Measurements from ENCODE around the gene CGB2. TPM values are rescaled to one million over a fixed set of nuclear protein-coding genes. Genes with fewer than 3 reads are reported as not detected.
A peak's percentile ranks its signal among the peaks of the same experiment; 100 is the strongest.
"Not testable (repeated sequence)": the region's sequence is repeated elsewhere in the genome, so short reads cannot be mapped to it uniquely, and the experiment has no call there.

The CGB2 gene
- polyA plus RNA-seq (2012; ENCODE audit: missing spikeins): not detected

DNA sequence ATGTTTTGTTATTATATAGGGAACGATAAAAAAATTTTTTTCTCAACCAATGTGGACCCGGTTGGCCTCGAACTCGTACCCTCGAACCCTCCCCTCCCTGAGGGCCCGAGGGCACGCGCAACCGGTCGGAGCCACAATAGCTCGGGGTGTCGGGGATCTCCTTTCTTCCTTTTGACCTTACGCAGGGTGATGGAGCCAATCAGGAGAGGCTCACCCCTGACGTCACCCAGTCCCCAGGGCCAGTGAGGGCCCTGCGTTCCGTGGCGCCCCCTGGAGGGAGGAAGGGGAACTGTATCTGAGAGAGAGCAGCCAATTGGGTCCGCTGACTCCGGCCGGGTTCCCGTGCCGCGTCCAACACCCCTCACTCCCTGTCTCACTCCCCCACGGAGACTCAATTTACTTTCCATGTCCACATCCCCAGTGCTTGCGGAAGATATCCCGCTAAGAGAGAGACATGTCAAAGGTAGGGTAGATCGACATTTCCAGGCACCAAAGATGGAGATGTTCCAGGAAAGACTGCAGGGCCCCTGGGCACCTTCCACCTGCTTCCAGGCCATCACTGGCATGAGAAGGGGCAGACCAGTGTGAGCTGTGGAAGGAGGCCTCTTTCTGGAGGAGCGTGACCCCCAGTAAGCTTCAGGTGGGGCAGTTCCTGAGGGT, at the start of gene CGB2:
Gene CGB2 (plus strand): TSS at position 249 of the 660 bp plus-strand sequence. CDS start 206 bp downstream, at position 455.
- DNase-seq (ENCODE audit: insufficient read length); FAIRE-seq: not testable (repeated sequence)

DNA sequence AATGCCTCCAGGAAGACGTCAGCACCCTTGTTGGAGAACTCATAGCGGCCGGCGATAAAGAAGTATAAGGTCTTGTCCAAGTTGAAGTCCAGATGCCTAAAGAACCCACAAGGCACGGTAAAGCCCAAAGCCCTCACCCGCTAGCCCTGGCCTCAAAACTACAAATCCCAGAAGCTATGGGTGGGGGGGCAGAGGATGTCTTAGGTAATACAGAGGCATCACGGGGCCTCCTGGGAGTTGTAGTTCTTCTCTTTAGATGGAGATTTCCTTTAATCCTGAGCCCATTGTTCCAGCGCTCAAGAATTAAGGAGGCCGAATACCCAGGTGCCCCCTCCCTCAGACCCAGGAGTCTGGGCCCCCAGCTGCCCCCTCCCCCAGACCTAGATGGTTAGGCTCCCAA, 49.4 kb upstream of the CGB2 start:
- FAIRE-seq (no peak), DNase-seq (ENCODE audit: insufficient read length) (no peak)
- TF ChIP-seq POLR2AphosphoS5 (IDR thresholded peaks at IDR 0.05; ENCODE audit: low read depth, low read length) (no peak), POLR2A (IDR thresholded peaks at IDR 0.05; ENCODE audit: low read depth, low read length) (no peak), TAF1 (IDR thresholded peaks at IDR 0.05; ENCODE audit: borderline replicate concordance, low read depth, low read length) (no peak)

DNA sequence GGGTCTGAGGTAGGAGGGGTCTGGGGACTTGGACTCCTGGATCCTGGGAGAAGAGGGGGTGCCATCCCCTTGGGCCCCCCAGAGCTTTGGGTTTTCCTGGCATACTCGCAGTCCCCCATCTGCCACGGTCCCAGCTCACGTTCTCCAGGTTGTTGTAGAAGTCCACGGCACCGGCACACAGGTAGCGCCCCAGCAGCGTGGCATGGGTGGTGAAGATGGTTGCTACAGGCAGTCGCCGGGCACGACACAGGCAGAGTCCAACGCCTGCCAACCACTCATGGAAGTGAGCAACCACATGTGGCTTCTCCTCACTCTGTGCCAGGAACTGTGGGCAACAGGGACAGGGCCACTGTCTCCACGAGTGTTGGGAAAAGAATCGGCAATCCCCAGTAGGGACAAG, 46.0 kb upstream of the CGB2 start:
- DNase-seq (ENCODE audit: insufficient read length) (no peak), FAIRE-seq (no peak)

DNA sequence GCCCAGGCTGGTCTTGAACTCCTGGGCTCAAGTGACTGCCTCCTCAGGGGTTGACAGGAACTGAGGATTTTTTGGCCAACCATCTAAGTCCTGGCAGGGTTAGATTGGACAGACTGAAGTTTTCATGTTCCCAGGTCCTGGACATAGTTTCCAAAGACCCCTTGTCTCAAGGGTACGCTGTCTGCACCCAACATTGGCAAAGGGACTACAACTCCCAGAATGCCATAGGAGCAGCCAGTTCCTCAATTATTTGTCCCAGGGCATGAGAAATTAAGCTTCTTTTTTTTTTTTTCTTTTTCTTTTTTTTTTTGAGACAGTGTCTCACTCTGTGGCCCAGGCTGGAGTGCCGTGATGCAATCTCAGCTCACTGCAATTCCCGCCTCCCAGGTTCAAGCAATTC, 45.5 kb upstream of the CGB2 start:
- FAIRE-seq (no peak), DNase-seq (ENCODE audit: insufficient read length) (no peak)
- no peak for TF ChIP-seq POLR2A (IDR thresholded peaks at IDR 0.05; ENCODE audit: low read depth, low read length)
- no peak for TF ChIP-seq POLR2AphosphoS5 (IDR thresholded peaks at IDR 0.05; ENCODE audit: low read depth, low read length)

More for the DNA sequence above, 46.0 kb upstream of the CGB2 start:
- TF ChIP-seq POLR2AphosphoS5 (IDR thresholded peaks at IDR 0.05; ENCODE audit: low read depth, low read length) (no peak), TAF1 (IDR thresholded peaks at IDR 0.05; ENCODE audit: borderline replicate concordance, low read depth, low read length) (no peak), POLR2A (IDR thresholded peaks at IDR 0.05; ENCODE audit: low read depth, low read length) (no peak)

DNA sequence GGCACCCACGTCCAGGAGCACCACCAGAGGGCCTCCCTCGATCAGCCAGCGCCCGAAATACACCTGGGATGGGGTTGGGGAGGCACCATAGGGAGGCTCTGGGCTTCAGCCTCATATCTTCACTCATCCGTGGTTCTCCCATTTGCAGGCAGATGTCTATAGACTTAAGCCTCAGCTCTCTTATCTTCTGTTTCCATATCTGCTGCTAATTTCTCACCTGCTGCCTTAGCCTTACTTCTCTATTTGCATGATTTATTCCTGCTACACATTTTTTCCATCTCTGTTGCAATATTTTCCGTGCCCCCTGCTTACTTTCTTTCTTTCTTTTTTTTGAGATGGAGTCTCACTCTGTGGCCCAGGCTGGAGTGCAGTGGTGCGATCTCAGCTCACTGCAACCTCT, 44.4 kb upstream of the CGB2 start:
- no peak for TF ChIP-seq TAF1 (IDR thresholded peaks at IDR 0.05; ENCODE audit: borderline replicate concordance, low read depth, low read length)
- TF ChIP-seq POLR2A (IDR thresholded peaks at IDR 0.05; ENCODE audit: low read depth, low read length): no peak
- no peak for TF ChIP-seq POLR2AphosphoS5 (IDR thresholded peaks at IDR 0.05; ENCODE audit: low read depth, low read length)
- DNase-seq (ENCODE audit: insufficient read length): no peak
- no peak for FAIRE-seq

DNA sequence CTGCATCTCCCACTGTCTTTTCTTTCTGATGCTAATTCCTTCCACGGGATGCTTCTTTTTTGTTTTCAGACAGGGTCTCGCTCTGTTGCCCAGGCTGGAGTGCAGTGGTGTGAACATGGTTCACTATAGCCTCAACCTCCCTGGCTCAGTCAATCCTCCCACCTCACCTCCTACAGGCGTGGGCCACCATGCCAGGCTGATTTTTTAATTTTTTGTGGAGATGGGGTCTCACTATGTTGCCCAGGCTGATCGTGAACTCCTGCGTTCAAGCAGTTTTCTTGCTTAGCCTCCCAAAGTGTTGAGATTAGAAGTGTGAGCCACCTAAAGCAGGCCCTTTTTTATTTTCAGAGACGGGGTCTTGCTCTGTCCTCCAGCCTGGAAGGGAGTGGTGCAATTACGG, 43.4 kb upstream of the CGB2 start:
- DNase-seq (ENCODE audit: insufficient read length) (no peak), FAIRE-seq (no peak)
- TF ChIP-seq POLR2AphosphoS5 (IDR thresholded peaks at IDR 0.05; ENCODE audit: low read depth, low read length) (no peak), TAF1 (IDR thresholded peaks at IDR 0.05; ENCODE audit: borderline replicate concordance, low read depth, low read length) (no peak), POLR2A (IDR thresholded peaks at IDR 0.05; ENCODE audit: low read depth, low read length) (no peak)

DNA sequence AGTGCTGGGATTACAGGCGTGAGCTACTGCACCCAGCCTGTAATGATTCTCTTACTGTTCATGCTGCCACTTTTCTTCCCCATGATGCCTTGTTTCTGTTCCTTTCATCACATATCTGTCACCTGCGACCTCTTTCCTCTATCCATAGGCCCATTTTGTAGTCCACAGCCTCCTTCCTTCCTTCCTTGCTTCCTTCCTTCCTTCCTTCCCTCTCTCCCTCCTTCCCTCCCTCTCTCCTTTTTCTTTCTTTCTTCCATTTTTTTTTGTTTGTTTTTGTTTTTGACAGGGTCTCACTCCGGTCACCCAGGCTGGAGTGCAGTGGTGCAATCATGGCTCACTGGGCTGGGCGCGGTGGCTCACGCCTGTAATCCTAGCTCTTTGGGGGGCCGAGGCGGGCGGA, 42.8 kb upstream of the CGB2 start:
- no peak for DNase-seq (ENCODE audit: insufficient read length)
- FAIRE-seq: no peak
- TF ChIP-seq POLR2AphosphoS5 (IDR thresholded peaks at IDR 0.05; ENCODE audit: low read depth, low read length) (no peak), TAF1 (IDR thresholded peaks at IDR 0.05; ENCODE audit: borderline replicate concordance, low read depth, low read length) (no peak), POLR2A (IDR thresholded peaks at IDR 0.05; ENCODE audit: low read depth, low read length) (no peak)

DNA sequence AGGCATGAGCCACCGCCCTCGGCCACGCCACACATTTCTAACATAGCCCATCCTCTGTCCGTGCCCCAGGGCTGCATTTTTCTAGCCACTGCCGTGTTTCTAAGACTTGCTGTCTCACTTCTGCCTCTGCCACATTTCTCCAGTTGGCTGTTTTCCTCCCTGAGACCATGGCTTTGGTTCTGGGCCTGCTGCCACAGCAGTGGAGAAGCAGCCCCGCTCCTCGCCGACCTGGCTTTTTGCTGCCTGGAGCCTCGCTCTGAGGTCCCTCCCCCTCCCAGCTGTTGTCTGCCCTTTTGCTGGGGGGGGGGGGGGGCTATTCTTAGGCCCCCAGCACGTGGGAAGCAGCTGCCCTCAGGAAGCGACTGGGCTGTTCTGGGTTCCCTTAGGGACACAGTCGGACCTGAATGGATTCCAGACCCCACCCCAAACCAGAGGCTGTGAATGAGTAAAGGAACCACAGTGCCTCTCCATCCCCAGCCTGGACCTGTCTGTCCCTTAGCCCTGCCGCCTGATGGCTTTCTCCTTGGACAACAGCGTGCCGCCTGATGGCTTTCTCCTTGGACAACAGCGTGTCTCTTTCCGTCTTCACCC, 41.9 kb upstream of the CGB2 start:
- FAIRE-seq (no peak), DNase-seq (ENCODE audit: insufficient read length) (no peak)
- TF ChIP-seq POLR2A (IDR thresholded peaks at IDR 0.05; ENCODE audit: low read depth, low read length) (no peak), TAF1 (IDR thresholded peaks at IDR 0.05; ENCODE audit: borderline replicate concordance, low read depth, low read length) (no peak), POLR2AphosphoS5 (IDR thresholded peaks at IDR 0.05; ENCODE audit: low read depth, low read length) (no peak)

DNA sequence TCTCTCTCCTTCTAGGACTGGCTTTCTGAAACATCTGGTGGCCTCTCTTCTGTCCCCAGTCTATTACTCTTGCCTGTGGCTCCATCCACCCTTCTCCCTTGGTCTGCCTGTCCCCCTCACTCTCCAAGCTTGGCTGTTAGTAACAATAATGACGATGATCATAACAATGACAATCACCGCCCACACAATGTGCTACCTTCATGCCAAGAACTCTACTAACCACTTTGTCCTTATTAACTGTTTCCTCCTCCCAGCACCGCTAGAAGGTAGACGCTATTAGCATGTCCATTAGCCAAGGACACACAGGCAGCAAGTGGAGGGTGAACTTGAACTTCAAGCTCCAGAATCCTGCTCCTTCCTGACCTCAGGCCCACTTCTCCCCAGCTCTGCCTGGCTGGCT, 41.3 kb upstream of the CGB2 start:
- DNase-seq (ENCODE audit: insufficient read length) (no peak), FAIRE-seq (no peak)
- TF ChIP-seq POLR2AphosphoS5 (IDR thresholded peaks at IDR 0.05; ENCODE audit: low read depth, low read length) (no peak), POLR2A (IDR thresholded peaks at IDR 0.05; ENCODE audit: low read depth, low read length) (no peak), TAF1 (IDR thresholded peaks at IDR 0.05; ENCODE audit: borderline replicate concordance, low read depth, low read length) (no peak)

DNA sequence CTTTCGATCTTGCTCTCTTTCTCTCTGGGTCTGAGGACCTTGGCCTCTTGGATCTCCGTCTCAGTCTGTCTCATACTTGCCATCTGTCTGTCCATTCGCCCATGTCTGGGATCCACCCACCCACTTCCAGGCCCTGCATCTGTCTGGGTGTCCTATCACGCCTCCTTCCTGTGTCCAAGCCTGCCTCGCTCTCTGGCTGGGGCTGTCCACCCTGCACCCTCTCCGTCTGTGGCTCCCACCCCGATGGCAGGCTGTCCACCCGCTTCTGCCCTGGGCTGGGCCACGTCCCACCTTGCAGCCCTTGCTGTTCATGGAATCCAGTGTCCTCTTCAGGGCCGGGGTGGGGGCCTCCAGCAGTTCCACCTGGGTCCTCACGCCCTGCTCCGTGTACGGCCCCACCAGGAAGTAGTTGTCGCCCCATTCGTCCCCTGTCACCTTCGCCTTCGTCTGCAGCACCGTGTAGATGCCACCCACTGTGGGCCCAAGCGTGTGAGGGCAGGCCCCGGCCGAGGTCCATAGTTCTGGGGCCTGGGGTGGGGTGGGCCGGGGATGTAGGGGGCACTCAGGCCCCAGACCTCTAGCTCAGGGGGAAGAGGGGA, 40.6 kb upstream of the CGB2 start:
- FAIRE-seq: no peak
- no peak for DNase-seq (ENCODE audit: insufficient read length)

DNA sequence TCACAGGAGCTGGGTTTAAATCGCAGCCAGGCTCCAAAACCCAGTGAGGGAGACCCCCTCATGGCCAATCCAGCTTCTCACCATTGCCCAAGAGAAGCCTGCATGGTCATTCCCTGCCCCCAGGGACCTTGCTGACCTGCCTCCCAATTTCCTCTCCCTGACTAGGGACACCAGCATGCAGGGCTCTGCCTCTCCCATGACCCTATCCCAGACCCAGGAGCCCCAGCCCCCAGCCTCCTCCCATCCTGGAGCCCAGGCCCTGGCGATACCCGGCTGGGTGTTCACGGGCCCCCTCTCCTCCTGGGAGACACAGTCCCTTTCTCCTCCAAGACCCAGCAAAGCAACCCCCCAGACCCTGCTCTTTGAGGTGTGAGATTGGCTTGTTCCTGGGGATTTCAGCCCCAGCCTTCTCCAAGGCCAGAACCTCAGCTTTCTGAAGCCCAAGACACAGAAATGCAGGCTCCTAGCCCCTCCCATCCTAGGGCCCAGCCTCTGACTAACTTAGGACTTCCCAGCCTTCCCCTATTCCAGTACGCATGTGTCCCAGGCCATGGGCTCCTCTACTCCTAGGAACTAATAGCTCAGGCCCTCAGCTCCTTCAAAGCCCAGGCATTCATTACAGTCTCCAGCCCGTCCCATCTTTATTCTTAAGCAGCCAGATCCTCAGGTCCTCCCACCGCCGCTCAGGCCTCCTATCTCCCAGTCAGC, 39.7 kb upstream of the CGB2 start:
- TF ChIP-seq TAF1 (IDR thresholded peaks at IDR 0.05; ENCODE audit: borderline replicate concordance, low read depth, low read length) (no peak), POLR2A (IDR thresholded peaks at IDR 0.05; ENCODE audit: low read depth, low read length) (no peak), POLR2AphosphoS5 (IDR thresholded peaks at IDR 0.05; ENCODE audit: low read depth, low read length) (no peak)

More for the DNA sequence above, 40.6 kb upstream of the CGB2 start:
- TF ChIP-seq TAF1 (IDR thresholded peaks at IDR 0.05; ENCODE audit: borderline replicate concordance, low read depth, low read length) (no peak), POLR2AphosphoS5 (IDR thresholded peaks at IDR 0.05; ENCODE audit: low read depth, low read length) (no peak), POLR2A (IDR thresholded peaks at IDR 0.05; ENCODE audit: low read depth, low read length) (no peak)

More for the DNA sequence above, 39.7 kb upstream of the CGB2 start:
- FAIRE-seq: peak; percentile 68
- no peak for DNase-seq (ENCODE audit: insufficient read length)

Data from GM12892 (cell line).